Epithelial cell of esophagus (primary cell): ENCODE results near the gene SPTBN5.

Experiments used
- DNase-seq: peaks from one replicate; pipeline ENCODE4 v3.0.0; 2010; ENCODE audit warnings: low read depth
- H3K4me3 ChIP-seq: 2 replicates; pipeline ENCODE4 v1.5.1; 2011; ENCODE audit warnings: mild to moderate bottlenecking, low read length, control low read depth
- TF ChIP-seq, protein P1 (sequence below): IDR thresholded peaks from 2 replicates; pipeline ENCODE4 v1.5.1; 2011; ENCODE audit warnings: low read depth, mild to moderate bottlenecking, low read length, control low read depth, inconsistent platforms; ENCODE audit not compliant: insufficient read depth; ENCODE audit errors: missing control alignments

Gene SPTBN5

DNA sequence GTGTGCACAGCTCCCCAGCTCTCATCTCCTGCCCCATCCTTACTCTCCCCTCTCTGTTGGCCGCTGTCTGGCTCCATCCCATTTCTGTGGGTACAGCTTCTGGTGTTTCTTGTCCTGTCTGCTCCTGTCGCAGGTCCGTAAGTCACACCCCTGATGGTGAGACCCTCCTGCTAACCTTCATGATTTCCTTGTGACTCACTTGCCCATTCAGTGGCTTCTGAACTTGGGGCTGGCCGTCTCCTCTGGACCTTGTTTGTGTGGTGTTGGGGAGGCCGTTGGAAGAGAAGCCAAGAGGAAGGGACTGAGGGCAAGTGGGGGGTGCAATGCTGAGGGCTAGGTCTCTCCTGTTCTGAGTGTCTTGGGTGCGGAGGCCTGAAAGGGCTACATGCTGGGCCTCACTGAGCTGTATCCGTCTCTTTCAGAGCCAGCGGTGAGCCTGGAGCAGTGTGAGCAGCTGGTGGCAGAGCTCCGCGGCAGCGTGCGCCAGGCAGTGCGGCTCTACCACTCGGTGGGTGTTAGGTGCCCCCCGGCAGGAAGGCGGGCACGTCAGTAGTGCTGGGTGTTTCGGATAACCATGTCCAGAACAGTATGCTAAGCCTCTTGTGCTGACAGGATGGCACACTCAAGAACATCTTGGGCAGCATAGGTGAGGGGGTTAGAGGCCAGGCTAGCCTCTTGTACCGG is 69.6 kb downstream of the SPTBN5 start:
- TF ChIP-seq, protein P1, sequence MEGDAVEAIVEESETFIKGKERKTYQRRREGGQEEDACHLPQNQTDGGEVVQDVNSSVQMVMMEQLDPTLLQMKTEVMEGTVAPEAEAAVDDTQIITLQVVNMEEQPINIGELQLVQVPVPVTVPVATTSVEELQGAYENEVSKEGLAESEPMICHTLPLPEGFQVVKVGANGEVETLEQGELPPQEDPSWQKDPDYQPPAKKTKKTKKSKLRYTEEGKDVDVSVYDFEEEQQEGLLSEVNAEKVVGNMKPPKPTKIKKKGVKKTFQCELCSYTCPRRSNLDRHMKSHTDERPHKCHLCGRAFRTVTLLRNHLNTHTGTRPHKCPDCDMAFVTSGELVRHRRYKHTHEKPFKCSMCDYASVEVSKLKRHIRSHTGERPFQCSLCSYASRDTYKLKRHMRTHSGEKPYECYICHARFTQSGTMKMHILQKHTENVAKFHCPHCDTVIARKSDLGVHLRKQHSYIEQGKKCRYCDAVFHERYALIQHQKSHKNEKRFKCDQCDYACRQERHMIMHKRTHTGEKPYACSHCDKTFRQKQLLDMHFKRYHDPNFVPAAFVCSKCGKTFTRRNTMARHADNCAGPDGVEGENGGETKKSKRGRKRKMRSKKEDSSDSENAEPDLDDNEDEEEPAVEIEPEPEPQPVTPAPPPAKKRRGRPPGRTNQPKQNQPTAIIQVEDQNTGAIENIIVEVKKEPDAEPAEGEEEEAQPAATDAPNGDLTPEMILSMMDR, result no peak
- no peak overlapping the region for H3K4me3 ChIP-seq
- no peak for DNase-seq

DNA sequence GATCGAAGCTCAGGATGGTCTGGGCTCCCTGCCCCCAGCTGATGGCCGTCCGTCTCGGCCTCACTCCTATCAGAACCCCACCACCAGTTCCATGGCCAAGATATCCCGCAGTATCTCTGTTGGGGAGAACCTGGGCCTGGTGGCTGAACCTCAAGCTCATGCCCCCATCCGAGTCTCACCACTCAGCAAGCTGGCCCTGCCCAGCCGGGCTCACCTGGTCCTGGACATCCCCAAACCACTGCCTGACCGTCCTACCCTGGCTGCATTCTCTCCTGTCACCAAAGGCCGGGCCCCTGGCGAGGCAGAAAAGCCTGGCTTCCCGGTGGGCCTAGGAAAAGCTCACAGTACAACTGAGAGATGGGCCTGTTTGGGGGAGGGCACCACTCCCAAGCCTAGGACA is 70.4 kb downstream of the SPTBN5 start:
- H3K4me3 ChIP-seq, result no peak overlapping the region
- TF ChIP-seq, protein P1, result no peak
- DNase-seq, result no peak

- H3K4me3 ChIP-seq, result no peak overlapping the region
- no peak for DNase-seq
- TF ChIP-seq, protein P1, result no peak
Observed at GRCh38 chr15:41822957-41823356, 70.9 kb downstream of the SPTBN5 start.

DNA sequence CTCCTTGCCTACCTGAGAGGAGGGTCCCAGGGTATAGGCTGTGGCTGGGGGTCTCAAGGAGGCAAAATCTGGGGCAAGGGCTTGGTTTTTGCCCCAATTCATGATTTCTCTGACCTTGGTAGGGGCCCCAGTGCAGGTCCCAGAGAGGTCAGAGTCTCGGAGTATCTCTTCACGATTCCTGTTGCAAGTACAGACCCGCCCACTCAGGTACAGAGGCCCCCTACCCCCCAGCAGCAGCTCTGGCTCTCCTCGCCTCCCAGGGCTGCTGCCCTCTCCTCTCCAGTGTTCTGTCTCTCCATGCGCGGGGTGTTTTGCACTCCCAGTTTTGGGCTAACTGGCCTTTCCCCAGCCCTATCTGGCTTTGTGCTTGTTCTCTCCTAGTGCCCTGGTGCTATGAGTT is 71.4 kb downstream of the SPTBN5 start:
- no peak for DNase-seq
- TF ChIP-seq, protein P1, result no peak
- H3K4me3 ChIP-seq, result no peak overlapping the region

GRCh38 chr15:41821831-41822230 is 72.0 kb downstream of the SPTBN5 start:
- TF ChIP-seq, protein P1, result no peak
- DNase-seq, result no peak
- H3K4me3 ChIP-seq, result no peak overlapping the region

GRCh38 chr15:41820791-41821423 is 72.9 kb downstream of the SPTBN5 start:
- no peak overlapping the region for H3K4me3 ChIP-seq
- DNase-seq, result no peak
- TF ChIP-seq, protein P1, result no peak
